SK-N-DZ (cell line): ENCODE data around the gene TM4SF20.

ENCODE experiments used
- DNase-seq: peaks from one replicate; pipeline ENCODE4 v3.0.0-alpha.2; 2015; ENCODE audit warnings: low spot score

The TM4SF20 gene

GRCh38 chr2:227320305-227321094, 58.6 kb downstream of the TM4SF20 start:
- DNase-seq: no peak

- no peak for DNase-seq
Observed at GRCh38 chr2:227317834-227318233, 61.3 kb downstream of the TM4SF20 start.

DNA sequence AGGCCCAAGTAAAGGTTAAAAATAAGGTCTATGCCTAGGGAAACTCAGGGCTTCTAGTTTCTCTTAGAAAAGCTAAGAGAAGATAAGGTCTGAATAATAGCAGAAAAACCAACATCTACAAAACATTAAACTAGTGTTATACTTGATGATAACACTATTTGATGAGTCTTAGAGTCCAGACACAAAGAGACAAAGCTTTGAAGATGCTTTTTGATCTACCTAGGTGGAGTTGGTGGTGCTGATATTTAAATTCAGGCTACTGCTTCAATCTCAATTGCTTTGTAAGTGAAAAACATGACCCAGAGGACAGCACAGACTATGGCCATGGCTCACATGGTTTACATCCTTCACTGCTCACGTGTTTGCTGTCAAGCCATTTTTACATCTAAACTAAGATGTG, 65.8 kb downstream of the TM4SF20 start:
- no peak for DNase-seq

GRCh38 chr2:227312579-227312978, 66.5 kb downstream of the TM4SF20 start:
- DNase-seq: no peak
